ENCODE results near the gene SPEM2.

DNA sequence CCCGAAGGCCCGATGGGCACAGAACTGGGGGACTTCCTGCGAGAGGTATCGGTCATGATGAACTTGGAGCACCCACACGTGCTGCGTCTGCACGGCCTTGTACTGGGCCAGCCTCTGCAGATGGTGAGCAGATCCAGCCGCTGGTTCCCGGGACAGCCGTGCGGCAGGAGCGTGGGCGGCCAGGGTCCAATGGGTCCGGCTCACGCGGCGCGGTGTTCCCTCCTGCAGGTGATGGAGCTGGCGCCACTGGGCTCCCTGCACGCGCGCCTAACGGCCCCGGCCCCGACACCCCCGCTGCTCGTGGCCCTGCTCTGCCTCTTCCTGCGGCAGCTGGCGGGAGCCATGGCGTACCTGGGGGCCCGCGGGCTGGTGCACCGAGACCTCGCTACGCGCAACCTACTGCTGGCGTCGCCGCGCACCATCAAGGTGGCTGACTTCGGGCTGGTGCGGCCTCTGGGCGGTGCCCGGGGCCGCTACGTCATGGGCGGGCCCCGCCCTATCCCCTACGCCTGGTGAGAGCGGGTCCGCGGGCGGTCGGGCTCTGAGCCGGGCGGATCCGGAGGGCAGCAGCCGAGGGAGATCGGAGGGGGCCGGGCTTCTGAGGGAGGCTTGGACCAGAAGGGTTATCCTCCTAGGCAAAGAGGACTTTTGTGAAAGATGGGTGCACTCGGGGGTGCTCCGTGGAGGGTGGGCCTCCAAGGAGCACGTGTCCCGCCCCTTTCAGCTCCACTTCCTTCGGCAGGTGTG, 41.5 kb upstream of the SPEM2 start:
- TF ChIP-seq CTCF (conservative IDR thresholded peaks at IDR 0.05; ENCODE audit: low read depth, low read length), result no peak
- TF ChIP-seq EZH2phosphoT487 (IDR thresholded peaks at IDR 0.05; ENCODE audit: borderline replicate concordance, low read length), result no peak
